NCI-H2029 treated with DMSO at 0.1 percent for 48 hours (cell line): ENCODE measurements around the gene OR6Y1.

ENCODE experiments used
- DNase-seq: peaks from one replicate; lab custom pipeline; 2025; lab: John Stamatoyannopoulos, UW

OR6Y1 gene

GRCh38 chr1:158496374-158496773 lies 57.8 kb downstream of the OR6Y1 start:
- DNase-seq, result peak; percentile 41

- DNase-seq, result no peak
These were observed 59.4 kb downstream of the OR6Y1 start for GRCh38 chr1:158494796-158495195.
